Right cardiac atrium (tissue), 5 donors: ENCODE measurements around the gene MTFR2. TPM values are rescaled to one million over a fixed set of nuclear protein-coding genes. Genes with fewer than 3 reads are reported as not detected.

Experiments
- ATAC-seq, 2 donors: fragments of 200-7000 bp; cut with Tn5 transposase; one replicate each; pipeline versions ENCODE4 v1.8.0 to v1.9.1; 2020; ENCODE audit warnings: moderate library complexity in 2 of 2, mild to moderate bottlenecking in 1 of 2
- DNase-seq, 3 donors: peaks; one replicate each; pipeline ENCODE4 v3.0.0-alpha.2; 2020
- H3K27ac ChIP-seq: one replicate; pipeline ENCODE4 v1.5.1; 2013; ENCODE audit warnings: mild to moderate bottlenecking, low read length, control low read depth, moderate library complexity
- H3K27me3 ChIP-seq: one replicate; pipeline ENCODE4 v1.6.1; 2013; ENCODE audit not compliant: control insufficient read depth, insufficient read depth
- H3K4me1 ChIP-seq: one replicate; pipeline ENCODE4 v1.6.1; 2013; ENCODE audit warnings: low read length; ENCODE audit not compliant: control insufficient read depth, insufficient read depth
- H3K4me3 ChIP-seq: one replicate; pipeline ENCODE4 v1.5.1; 2013; ENCODE audit warnings: low read length, control low read depth
- H3K9me3 ChIP-seq: one replicate; pipeline ENCODE4 v1.6.1; 2013; ENCODE audit warnings: low read length; ENCODE audit not compliant: control insufficient read depth
- WGBS: extraction: QIAGEN DNeasy Blood & Tissue Kit; methylation state at CpG from one replicate; pipeline ENCODE4 v1.1.7; 2013; 5-methylcytosine and 5-hydroxymethylcytosine counted together
- intact Hi-C, 4 donors: fragments of 100-400 bp; cut with DNase I; formaldehyde crosslinking; loops; one replicate each; pipeline versions ENCODE4 v1.11.0 to v1.14.0; 2022 to 2023
- polyA plus RNA-seq: library from polyadenylated mRNA; stranded (reverse); fragments of 200-250 nt; gene quantifications from one replicate; pipeline ENCODE4 v1.2.3, GENCODE V29; 2013
- total RNA-seq, 4 donors: library from RNA; stranded (reverse); fragmentation: NEBNext Ultra II Directional; extraction: Animal tissue kit (Norgen Biotek cat#: 25700); gene quantifications; one replicate each; pipeline ENCODE4 v1.2.1, GENCODE V29; 2021
- donor health status: healthy with polysubstance abuse.
- donor health status: DM: no; HTN: yes; CAD: no.
- donor health status: DM: no; HTN: no; CAD: no.
- donor health status: DM: no; HTN: yes; CAD: no; lungs with severe emphysema.
- donor health status: DM: yes; HTN: yes; CAD: no.

Gene MTFR2
- total and polyA plus RNA-seq, 5 donors: 0.07 to 1.2 (median 0.71) TPM; not detected in 2

DNA sequence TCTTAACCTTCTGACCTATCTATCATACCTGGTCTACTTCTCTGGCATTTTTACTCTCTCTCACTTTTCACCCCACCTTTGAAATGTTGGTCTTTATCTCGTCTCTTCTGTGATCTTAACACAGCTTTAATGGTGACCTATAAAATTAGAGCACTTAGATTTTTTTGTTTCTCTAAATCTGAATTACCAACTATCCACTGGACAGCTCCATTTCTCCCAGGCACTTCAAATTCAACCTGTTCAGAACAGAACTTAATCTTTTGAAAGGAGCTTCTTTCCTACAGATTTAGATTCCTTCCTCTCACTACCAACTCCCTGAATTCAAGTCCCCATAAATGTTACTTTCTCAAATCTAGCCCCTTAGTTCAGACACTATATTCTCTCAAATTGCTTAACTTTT is 15.0 kb upstream of the MTFR2 start:
- 92% methylated on average over 1 of the region's 1 CpG for WGBS
- no peaks in the 10 kb centered on the region for H3K9me3 ChIP-seq
- H3K27me3 ChIP-seq: no peaks in the 10 kb centered on the region
- DNase-seq (no peak), ATAC-seq (no peak)
- H3K4me1 ChIP-seq: peaks cover 3% of the 10 kb centered on the region
- H3K4me3 ChIP-seq: no peak overlapping the region
- no peak overlapping the region for H3K27ac ChIP-seq
- intact Hi-C loops: no loop called here

GRCh38 chr6:136262940-136263339 is 12.8 kb upstream of the MTFR2 start:
- WGBS: 27% methylated on average over 1 of the region's 1 CpG
- H3K4me3 ChIP-seq: no peak overlapping the region
- H3K4me1 ChIP-seq: peaks cover 3% of the 10 kb centered on the region
- H3K27me3 ChIP-seq: no peaks in the 10 kb centered on the region
- H3K27ac ChIP-seq: no peak overlapping the region
- intact Hi-C loops: no loop called here
- ATAC-seq: peak; percentile 28 to 60
- peak in 1 of 3 donors; percentile 30 for DNase-seq
- H3K9me3 ChIP-seq: no peaks in the 10 kb centered on the region

GRCh38 chr6:136254851-136255466 is 4.8 kb upstream of the MTFR2 start:
- no peaks in the 10 kb centered on the region for H3K27me3 ChIP-seq
- intact Hi-C loops: no loop called here

DNA sequence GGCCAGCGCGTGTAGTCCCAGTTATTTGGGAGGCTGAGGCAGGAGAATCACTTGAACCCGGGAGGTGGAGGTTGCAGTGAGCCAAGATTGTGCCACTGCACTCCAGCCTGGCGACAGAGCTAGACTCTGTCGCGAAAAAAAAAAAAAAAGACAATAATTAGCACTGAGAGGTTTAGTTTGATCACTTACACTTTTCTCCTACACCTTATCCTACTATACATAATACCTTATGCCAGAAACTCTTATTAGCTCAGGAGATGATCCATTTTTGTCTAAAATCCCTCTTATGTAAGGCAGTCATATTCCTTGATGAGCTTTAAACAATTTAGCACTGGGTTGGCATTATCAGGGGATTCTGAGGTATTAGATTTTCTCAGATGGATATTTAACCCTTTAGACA is 3.6 kb upstream of the MTFR2 start:
- intact Hi-C loops: no loop called here
- no peak for ATAC-seq
- 66% methylated on average over 6 of the region's 6 CpGs for WGBS

More at GRCh38 chr6:136254851-136255466, 4.8 kb upstream of the MTFR2 start:
- H3K4me1 ChIP-seq: no peaks in the 10 kb centered on the region
- no peak overlapping the region for H3K27ac ChIP-seq
- no peak overlapping the region for H3K4me3 ChIP-seq
- DNase-seq (no peak), ATAC-seq (no peak)
- H3K9me3 ChIP-seq: no peaks in the 10 kb centered on the region

DNA sequence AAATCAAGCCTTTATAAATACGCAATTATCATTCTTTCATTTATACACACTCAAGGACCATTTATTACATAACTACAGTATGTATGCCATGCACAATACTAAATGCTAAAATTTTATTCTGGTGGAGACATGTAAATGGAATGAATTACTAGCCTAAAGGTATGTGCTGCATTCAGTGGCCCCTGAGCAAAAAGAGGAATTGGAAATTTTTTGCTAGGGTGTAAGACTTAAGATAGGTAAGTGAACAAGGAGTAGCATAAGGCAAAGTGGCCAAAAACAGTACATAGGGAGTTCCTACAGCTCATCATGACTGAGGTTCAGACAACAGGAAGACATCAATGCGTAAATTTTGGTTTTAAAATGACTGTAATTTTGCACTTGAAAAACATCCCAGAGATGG is 2.3 kb upstream of the MTFR2 start:
- Histone ChIP-seq H3K27me3 (no peaks in the 10 kb centered on the region), H3K4me1 (peaks cover 3% of the 10 kb centered on the region), H3K4me3 (no peak overlapping the region), H3K9me3 (no peaks in the 10 kb centered on the region), H3K27ac (no peak overlapping the region)
- WGBS: 72% methylated on average over 2 of the region's 2 CpGs
- intact Hi-C loops: no loop called here
- ATAC-seq: no peak
- DNase-seq: no peak

More for the DNA sequence above, 3.6 kb upstream of the MTFR2 start:
- Histone ChIP-seq H3K27me3 (no peaks in the 10 kb centered on the region), H3K9me3 (no peaks in the 10 kb centered on the region), H3K27ac (no peak overlapping the region), H3K4me1 (peaks cover 3% of the 10 kb centered on the region), H3K4me3 (no peak overlapping the region)
- DNase-seq: no peak

DNA sequence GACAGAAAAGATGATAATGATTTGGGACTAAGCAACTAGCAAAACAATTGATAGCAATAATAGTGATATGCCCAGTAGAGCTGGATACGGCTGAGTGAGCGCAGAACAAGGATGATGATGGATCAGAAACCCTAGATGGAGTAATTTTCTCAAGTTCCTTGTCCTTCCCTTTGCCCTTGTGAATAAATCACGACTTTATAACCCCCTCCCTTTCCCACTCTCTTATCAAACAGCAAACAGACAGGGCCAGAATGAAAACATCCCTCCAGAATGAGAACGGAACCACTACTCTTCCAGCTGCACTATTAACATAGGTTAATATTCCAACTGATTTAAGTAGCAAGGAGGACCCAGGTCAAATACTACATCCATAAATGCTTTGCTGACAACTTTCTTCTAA is 1.3 kb upstream of the MTFR2 start:
- no peaks in the 10 kb centered on the region for H3K27me3 ChIP-seq
- 33% methylated on average over 4 of the region's 4 CpGs for WGBS
- no peak overlapping the region for H3K27ac ChIP-seq
- H3K4me3 ChIP-seq: no peak overlapping the region
- DNase-seq (no peak), ATAC-seq (no peak)
- H3K4me1 ChIP-seq: peaks cover 3% of the 10 kb centered on the region
- H3K9me3 ChIP-seq: no peaks in the 10 kb centered on the region
- intact Hi-C loops: no loop called here

- H3K9me3 ChIP-seq: no peaks in the 10 kb centered on the region
- no peaks in the 10 kb centered on the region for H3K27me3 ChIP-seq
- intact Hi-C loops: no loop called here
- ATAC-seq (peak; percentile 16 to 25), DNase-seq (no peak)
- no peak overlapping the region for H3K27ac ChIP-seq
- peaks cover 3% of the 10 kb centered on the region for H3K4me1 ChIP-seq
- peak overlapping the region; percentile 45 for H3K4me3 ChIP-seq
- 2% methylated on average over 8 of the region's 8 CpGs for WGBS
Observed at GRCh38 chr6:136250686-136251008, 536 bp upstream of the MTFR2 start.

GRCh38 chr6:136249336-136249735 is 775 bp downstream of the MTFR2 start:
- DNase-seq (no peak), ATAC-seq (no peak)
- Histone ChIP-seq H3K27ac (no peak overlapping the region), H3K9me3 (no peaks in the 10 kb centered on the region), H3K4me3 (no peak overlapping the region), H3K27me3 (no peaks in the 10 kb centered on the region), H3K4me1 (peaks cover 3% of the 10 kb centered on the region)
- 30% methylated on average over 6 of the region's 6 CpGs for WGBS
- intact Hi-C loops: no loop called here

- Histone ChIP-seq H3K4me3 (no peak overlapping the region), H3K27me3 (no peaks in the 10 kb centered on the region), H3K4me1 (no peaks in the 10 kb centered on the region), H3K27ac (no peak overlapping the region), H3K9me3 (no peaks in the 10 kb centered on the region)
- intact Hi-C loops: no loop called here
- no peak for DNase-seq
- ATAC-seq: no peak
- 89% methylated on average over 5 of the region's 5 CpGs for WGBS
Observed at GRCh38 chr6:136244061-136244616, 6.0 kb downstream of the MTFR2 start.

DNA sequence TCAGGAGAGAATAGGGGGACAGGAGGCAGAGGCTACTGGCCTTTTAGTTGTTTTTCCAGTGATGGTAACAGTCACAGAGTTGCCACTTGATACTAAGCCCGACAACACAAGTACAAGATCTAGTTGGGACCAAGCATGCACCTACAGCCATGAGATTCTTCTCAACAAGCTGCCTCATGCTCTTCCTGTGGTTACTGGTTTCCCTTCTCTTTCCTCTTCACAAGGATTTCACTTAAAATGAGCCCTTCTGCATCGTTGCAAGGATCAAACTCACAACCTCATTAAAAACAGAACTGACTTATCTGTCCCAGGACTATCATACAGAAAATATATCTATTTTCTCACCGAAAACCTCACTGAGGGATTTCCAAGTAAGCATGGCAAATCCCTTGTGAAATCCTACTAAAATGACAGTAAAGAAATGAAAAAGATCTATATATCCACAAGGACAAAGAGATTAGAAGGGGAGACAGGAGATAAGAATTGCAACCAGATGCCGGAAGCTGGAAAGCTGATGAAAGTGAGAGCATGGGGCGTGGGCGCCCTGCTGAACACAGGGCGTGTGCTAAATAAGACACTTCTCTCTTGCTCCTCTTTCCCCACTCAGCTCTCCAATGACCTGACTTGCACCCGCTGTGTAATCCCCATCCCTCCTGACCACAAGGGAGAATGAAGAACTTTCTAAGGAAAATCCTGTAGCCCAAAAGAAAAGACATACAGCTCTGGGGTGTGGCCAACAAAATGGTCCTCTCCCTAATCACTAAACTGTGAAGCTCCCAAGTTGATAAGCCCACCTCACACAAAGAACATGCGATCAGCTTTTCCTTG is 13.4 kb downstream of the MTFR2 start:
- no peaks in the 10 kb centered on the region for H3K4me1 ChIP-seq
- H3K4me3 ChIP-seq: no peak overlapping the region
- WGBS: 73% methylated on average over 9 of the region's 9 CpGs
- no peak overlapping the region for H3K27ac ChIP-seq
- intact Hi-C loops: no loop called here
- no peaks in the 10 kb centered on the region for H3K9me3 ChIP-seq
- H3K27me3 ChIP-seq: no peaks in the 10 kb centered on the region
- peak; percentile 57 to 64 for ATAC-seq
- peak in 2 of 3 donors; percentile 42 to 55 for DNase-seq

GRCh38 chr6:136235233-136235564 is 14.9 kb downstream of the MTFR2 start:
- no peaks in the 10 kb centered on the region for H3K27me3 ChIP-seq
- H3K4me3 ChIP-seq: no peak overlapping the region
- 89% methylated on average over 4 of the region's 4 CpGs for WGBS
- ATAC-seq: no peak
- no peaks in the 10 kb centered on the region for H3K4me1 ChIP-seq
- no peak for DNase-seq
- H3K27ac ChIP-seq: no peak overlapping the region
- no peaks in the 10 kb centered on the region for H3K9me3 ChIP-seq
- intact Hi-C loops: no loop called here
